Activated naive CD4-positive, alpha-beta T cell treated with anti-CD3 and anti-CD28 coated beads, Interleukin-2, amount 50 U/mL, for 24 hours (primary cell): Measurements from ENCODE around the gene TIMP1.
A peak's percentile ranks its signal among the peaks of the same experiment; 100 is the strongest.

Source experiments
- H3K27ac Mint-ChIP-seq: one replicate; pipeline ENCODE4 v1.8.0; 2021; ENCODE audit warnings: mild to moderate bottlenecking, mixed read lengths
- H3K27me3 Mint-ChIP-seq: one replicate; pipeline ENCODE4 v1.8.0; 2021; ENCODE audit warnings: mixed read lengths
- H3K36me3 Mint-ChIP-seq: one replicate; pipeline ENCODE4 v1.8.0; 2021; ENCODE audit warnings: mixed read lengths
- H3K4me1 Mint-ChIP-seq: one replicate; pipeline ENCODE4 v1.8.0; 2021; ENCODE audit warnings: mixed read lengths
- H3K4me3 Mint-ChIP-seq: one replicate; pipeline ENCODE4 v1.8.0; 2021; ENCODE audit warnings: mild to moderate bottlenecking, mixed read lengths
- H3K9me3 Mint-ChIP-seq: one replicate; pipeline ENCODE4 v1.8.0; 2021; ENCODE audit warnings: mixed read lengths

TIMP1 gene

DNA sequence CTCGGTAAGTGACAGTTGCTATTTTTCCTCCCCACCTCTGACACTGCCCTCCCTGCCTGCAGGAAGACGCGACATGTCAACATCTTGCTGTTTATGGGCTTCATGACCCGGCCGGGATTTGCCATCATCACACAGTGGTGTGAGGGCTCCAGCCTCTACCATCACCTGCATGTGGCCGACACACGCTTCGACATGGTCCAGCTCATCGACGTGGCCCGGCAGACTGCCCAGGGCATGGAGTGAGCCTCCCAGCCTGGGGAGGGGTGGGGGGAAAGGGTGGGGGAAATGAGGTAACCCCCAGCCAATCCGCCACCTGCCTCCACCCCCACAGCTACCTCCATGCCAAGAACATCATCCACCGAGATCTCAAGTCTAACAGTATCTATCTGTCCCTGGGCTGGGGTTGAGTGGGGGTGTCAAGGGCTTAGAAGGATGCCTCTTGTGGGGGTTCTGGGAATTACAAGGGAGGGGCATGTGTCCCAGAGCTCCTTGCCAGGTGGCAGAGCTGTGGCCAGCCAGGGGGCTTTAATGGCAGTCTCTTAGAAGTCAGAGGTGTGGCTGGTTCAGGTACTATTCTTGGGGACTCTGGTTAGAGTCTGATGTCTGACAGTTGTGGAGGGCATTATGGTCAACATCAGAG lies 13.5 kb upstream of the TIMP1 start:
- peaks cover 10% of the 10 kb centered on the region for H3K36me3 Mint-ChIP-seq
- peaks cover 19% of the 10 kb centered on the region for H3K4me1 Mint-ChIP-seq
- no peak overlapping the region for H3K27ac Mint-ChIP-seq
- no peaks in the 10 kb centered on the region for H3K9me3 Mint-ChIP-seq
- H3K4me3 Mint-ChIP-seq = no peak overlapping the region
- peaks cover 3% of the 10 kb centered on the region for H3K27me3 Mint-ChIP-seq

DNA sequence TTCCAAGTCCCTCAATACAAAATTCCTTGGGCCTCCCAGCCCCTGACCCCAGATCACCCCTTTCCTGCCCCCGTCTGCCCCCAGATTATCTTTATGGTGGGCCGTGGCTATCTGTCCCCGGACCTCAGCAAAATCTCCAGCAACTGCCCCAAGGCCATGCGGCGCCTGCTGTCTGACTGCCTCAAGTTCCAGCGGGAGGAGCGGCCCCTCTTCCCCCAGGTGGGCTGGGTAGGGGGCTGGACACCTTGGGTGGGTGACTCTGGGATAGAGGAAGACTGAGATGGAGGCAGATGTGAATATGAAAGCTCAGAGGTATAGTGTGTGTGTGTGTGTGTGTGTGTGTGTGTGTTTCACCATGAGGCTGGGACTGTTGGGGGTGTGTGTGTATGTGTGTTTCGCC lies 11.4 kb upstream of the TIMP1 start:
- H3K27ac Mint-ChIP-seq = peak overlapping the region; percentile 72
- H3K27me3 Mint-ChIP-seq = peaks cover 3% of the 10 kb centered on the region
- H3K4me3 Mint-ChIP-seq = no peak overlapping the region
- no peaks in the 10 kb centered on the region for H3K9me3 Mint-ChIP-seq
- peaks cover 5% of the 10 kb centered on the region for H3K36me3 Mint-ChIP-seq
- peaks cover 11% of the 10 kb centered on the region for H3K4me1 Mint-ChIP-seq

DNA sequence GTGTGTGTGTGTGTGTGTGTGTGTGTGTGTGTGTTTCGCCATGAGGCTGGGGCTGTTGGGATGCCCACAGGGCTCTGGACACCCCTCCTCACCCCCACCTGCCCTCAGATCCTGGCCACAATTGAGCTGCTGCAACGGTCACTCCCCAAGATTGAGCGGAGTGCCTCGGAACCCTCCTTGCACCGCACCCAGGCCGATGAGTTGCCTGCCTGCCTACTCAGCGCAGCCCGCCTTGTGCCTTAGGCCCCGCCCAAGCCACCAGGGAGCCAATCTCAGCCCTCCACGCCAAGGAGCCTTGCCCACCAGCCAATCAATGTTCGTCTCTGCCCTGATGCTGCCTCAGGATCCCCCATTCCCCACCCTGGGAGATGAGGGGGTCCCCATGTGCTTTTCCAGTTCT lies 11.0 kb upstream of the TIMP1 start:
- Mint-ChIP-seq H3K27ac (no peak overlapping the region), H3K36me3 (peaks cover 5% of the 10 kb centered on the region), H3K4me1 (peaks cover 11% of the 10 kb centered on the region), H3K27me3 (peaks cover 3% of the 10 kb centered on the region), H3K9me3 (no peaks in the 10 kb centered on the region), H3K4me3 (no peak overlapping the region)

DNA sequence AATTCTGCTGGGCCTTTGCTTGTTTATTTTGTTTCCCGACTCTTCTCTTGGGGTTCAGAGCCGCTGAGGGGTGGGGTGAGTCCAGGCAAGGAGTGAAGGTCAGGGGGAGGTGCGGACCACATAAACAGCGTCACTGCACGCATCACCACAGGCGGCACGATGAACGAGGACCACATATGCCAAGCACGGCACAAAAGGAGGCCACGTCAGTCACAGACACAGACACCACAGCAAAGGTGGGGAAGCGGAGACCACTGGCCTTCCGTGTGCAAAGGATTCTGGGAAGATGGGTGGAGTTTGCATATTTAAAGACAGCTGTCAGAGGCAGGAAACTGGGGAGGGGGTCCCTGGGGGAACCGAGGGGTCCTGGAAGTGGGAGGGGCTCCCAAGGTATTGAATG lies 10.3 kb upstream of the TIMP1 start:
- Mint-ChIP-seq H3K4me3 (no peak overlapping the region), H3K36me3 (peaks cover 5% of the 10 kb centered on the region), H3K9me3 (no peaks in the 10 kb centered on the region), H3K27me3 (peaks cover 3% of the 10 kb centered on the region), H3K27ac (no peak overlapping the region), H3K4me1 (peaks cover 11% of the 10 kb centered on the region)

DNA sequence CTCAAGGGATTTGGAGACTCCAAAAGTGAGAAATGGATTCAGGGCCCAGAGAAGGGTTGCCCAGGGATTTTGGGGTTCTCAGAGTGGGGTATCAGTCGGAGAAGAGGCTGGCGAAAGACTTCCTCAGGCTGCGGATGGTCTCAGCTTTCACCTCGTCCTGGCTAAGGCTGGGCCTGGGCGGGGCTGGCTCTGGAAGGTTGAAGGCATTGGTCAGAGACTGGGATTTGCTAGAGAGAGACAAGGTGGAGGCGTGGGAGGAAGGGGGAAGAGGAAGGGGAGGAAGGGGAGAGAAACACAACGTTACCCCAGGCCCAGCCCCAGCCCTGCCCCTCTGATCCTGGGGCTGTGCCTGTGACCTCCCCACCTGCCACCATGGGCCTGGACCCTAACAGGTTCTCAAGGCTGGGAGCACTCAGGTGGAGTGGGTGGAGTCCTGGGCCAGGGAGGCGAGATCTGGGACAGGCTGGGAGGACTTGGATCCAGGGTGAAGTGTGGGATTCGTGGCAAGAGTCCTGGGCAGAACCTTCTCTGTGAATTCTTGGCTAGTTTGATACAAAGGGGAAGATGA lies 9.4 kb upstream of the TIMP1 start:
- Mint-ChIP-seq H3K4me1 (peaks cover 8% of the 10 kb centered on the region), H3K27ac (peak overlapping the region; percentile 68), H3K9me3 (no peaks in the 10 kb centered on the region), H3K27me3 (peaks cover 3% of the 10 kb centered on the region), H3K36me3 (peaks cover 5% of the 10 kb centered on the region), H3K4me3 (no peak overlapping the region)

DNA sequence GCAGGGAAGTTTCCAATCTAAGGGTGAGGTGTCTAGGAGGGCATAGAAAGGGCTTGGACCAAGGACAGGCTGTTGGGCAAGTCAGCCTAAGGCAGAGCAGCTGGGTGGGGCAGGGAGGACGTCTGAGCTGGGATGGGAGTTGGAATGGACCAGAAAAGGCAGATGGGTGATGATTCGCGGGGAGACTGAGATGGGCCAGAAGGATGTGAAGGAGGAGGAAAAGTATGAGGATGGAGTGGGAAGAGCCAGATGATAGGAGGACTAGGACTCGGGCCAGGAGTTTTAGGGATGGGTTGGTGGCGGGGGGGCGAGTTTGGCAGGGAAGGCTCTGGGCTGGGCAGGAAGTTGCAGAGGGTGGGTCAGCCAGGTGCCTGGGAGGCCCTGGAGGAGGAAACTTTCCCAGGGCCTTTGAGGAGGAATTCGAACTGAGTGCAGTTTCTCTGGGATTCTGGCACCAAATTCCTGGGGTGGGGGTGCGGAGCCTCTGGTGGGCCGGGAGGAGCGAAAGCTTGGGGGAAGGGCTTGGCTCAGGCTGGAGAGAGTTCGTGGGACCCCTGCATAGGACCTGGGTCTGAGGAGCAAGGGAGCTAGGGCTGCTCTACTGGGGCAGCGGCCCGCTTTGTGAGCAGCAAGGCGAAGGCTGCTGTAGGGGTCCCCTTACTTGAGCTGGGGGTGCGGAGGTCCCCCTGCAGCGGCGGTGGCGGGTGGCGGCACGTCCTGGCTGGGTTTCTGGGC lies 8.7 kb upstream of the TIMP1 start:
- Mint-ChIP-seq H3K4me3 (peak overlapping the region; percentile 15), H3K4me1 (peaks cover 8% of the 10 kb centered on the region), H3K36me3 (peaks cover 5% of the 10 kb centered on the region), H3K9me3 (no peaks in the 10 kb centered on the region), H3K27ac (peak overlapping the region; percentile 68), H3K27me3 (peaks cover 3% of the 10 kb centered on the region)

DNA sequence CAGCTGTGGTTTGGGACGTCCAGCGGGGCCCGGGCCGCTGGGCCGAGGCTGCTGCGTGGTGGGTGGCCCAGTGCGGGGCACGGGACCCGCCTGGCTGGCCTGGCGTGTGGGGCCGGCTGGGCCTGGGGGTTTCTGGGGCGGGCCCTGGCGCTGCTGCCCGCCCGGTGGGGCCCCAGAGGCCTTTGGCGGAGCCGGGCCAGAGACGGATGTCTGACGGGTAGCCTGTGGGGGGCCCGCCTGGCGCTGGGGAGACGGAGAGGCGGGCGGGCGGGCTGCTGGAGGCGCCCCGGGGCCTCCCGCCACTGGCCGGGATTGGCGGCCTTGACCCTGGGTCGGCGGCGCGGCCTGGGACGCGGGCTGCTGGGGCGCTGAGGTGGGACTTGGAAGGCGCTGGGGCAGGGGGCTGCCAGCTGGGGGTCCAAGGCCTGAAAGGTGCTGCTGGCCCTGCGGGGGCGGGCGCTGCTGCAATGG lies 8.1 kb upstream of the TIMP1 start:
- Mint-ChIP-seq H3K9me3 (no peaks in the 10 kb centered on the region), H3K27me3 (peaks cover 3% of the 10 kb centered on the region), H3K4me3 (no peak overlapping the region), H3K4me1 (peaks cover 8% of the 10 kb centered on the region), H3K36me3 (peaks cover 5% of the 10 kb centered on the region), H3K27ac (no peak overlapping the region)

DNA sequence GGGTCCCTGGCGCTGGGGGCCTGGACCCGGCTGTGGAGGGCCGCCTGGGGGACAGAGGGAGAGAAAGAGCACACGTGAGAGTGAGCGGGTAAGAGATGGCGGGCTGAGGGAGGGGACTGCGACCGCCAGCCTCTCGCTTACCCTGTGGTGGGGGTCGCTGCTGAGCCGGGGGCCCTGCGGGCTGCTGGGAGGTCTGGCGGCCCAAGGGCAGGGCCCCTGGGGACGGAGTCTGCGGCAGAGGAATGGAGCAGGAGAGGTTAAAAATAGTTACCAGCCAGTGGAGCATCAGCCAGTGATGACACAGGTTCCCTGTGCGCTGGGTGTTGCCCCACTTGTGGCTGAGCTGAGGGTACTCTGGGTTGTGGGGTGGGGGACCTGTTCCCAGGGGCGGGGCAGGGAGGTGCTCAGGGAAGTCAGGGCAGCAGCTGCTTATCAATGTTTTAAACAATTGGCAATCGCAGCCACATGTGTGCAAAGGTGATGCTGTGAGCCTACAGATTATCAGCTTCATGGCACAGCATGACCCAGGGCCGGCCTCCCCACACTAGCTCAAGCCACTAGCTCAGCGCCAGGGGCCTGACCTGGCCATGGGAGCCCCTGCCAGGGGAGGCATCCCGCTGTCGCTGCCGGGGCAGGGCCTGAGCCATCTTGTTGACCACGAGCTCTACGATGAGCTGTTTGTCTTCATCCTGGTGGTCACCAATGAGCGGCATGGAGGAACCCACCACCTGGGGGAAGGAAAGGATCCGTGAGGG lies 7.5 kb upstream of the TIMP1 start:
- peaks cover 5% of the 10 kb centered on the region for H3K36me3 Mint-ChIP-seq
- no peak overlapping the region for H3K27ac Mint-ChIP-seq
- H3K9me3 Mint-ChIP-seq = no peaks in the 10 kb centered on the region
- peaks cover 3% of the 10 kb centered on the region for H3K27me3 Mint-ChIP-seq
- no peak overlapping the region for H3K4me3 Mint-ChIP-seq
- peaks cover 8% of the 10 kb centered on the region for H3K4me1 Mint-ChIP-seq

DNA sequence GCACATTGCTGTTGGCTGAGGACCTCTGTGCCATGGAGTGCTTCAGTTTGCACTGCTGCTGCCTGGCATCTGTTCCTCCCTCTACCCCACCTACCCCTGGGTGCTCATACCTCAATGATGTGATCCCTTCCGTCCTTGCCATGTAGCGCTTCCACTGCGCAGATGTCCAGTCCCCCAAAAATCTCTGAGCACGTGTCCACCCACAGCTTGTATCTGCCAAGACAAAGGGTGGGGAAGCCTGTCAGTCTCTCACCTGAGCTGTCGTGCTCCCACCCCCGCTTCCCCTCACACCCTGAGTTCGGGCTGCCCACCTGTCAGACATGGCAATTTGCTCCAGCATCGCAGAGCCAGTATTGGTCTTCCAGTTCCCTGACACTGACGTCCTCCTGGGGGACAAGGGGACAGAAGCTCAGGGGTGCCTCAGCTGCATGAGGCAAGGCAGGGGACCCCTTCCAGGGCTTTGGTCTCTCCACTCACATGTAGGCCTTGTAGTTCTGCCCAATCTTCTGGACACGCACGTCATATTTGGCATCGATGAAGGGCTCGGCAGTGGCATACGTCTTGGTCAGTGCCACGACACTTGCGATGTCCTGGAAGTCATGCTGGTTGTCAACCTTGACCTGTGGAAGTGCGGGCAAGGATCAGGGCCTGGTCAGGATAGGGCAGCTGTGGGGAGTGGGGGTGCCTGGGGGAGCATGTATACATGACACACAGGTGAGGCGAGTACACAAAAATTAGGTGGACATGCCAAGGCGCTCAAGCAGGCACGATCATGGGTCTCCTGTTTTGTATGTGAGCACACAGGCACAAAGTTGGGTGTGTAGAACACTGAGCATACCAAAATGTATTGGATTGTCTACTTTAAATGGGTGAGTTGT lies 6.0 kb upstream of the TIMP1 start:
- Mint-ChIP-seq H3K4me3 (no peak overlapping the region), H3K4me1 (peaks cover 15% of the 10 kb centered on the region), H3K27ac (no peak overlapping the region), H3K27me3 (peaks cover 3% of the 10 kb centered on the region), H3K36me3 (peaks cover 5% of the 10 kb centered on the region), H3K9me3 (no peaks in the 10 kb centered on the region)

DNA sequence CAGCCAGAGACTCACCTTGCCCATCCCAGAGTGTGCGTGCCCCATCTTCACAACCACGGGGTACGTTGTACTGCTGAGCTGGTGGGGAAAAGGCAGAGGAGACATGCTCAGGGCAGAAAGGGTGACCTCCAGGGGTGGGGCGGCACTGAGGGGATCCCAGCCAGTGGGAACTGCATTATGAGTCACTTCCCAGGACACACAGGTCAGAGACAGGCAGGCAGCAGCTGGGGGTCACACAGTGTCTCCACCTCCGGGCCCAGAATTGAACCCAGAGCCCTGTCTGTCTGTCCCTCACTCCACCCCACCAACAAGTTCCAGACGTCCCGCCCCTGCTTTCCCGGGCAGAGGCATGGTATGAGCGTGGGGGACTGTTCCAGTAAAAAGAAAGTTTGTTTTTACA lies 4.8 kb upstream of the TIMP1 start:
- Mint-ChIP-seq H3K27me3 (peaks cover 3% of the 10 kb centered on the region), H3K9me3 (no peaks in the 10 kb centered on the region), H3K4me3 (no peak overlapping the region), H3K27ac (no peak overlapping the region), H3K36me3 (peaks cover 2% of the 10 kb centered on the region), H3K4me1 (peaks cover 26% of the 10 kb centered on the region)

DNA sequence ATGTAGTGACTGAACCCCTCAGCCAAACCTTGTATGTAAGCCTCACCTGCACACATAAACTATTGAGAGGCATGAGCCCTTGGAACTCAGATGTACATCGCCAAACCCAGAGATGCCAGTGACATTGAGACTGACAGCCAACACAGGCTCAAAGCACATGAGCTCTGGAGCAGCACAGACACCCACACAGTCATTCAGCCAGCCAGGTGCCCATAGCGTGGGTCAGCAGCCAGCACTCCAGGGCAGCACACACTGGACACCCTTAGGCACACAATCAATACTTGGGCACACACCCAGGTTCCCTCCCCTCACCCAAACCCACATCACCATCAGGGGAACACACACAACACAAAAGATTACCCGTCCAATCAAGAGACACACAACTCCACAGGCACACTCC lies 4.3 kb upstream of the TIMP1 start:
- Mint-ChIP-seq H3K36me3 (peaks cover 2% of the 10 kb centered on the region), H3K27me3 (peaks cover 3% of the 10 kb centered on the region), H3K4me3 (no peak overlapping the region), H3K4me1 (peaks cover 27% of the 10 kb centered on the region), H3K9me3 (no peaks in the 10 kb centered on the region), H3K27ac (no peak overlapping the region)

DNA sequence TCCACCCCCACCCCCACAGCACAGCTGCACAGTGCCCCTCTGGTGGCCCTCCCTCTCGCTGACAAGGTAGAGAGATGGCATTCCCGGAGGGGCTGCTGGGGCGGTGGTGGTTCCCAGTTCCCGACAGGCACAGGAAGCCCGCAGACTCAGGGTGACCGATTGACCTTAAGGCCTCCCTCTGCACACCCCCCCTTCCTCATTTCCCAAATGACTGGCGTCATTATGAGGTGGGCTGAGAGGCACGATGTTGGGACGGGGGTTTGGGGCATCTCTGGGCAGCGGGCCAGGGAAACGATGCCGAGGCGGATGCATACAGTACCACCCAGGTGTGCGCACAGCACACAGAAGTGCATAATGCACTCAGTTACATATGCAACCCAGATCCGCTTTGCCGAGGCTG lies 3.5 kb upstream of the TIMP1 start:
- no peak overlapping the region for H3K27ac Mint-ChIP-seq
- no peak overlapping the region for H3K4me3 Mint-ChIP-seq
- H3K9me3 Mint-ChIP-seq = no peaks in the 10 kb centered on the region
- H3K36me3 Mint-ChIP-seq = no peaks in the 10 kb centered on the region
- peaks cover 24% of the 10 kb centered on the region for H3K4me1 Mint-ChIP-seq
- no peaks in the 10 kb centered on the region for H3K27me3 Mint-ChIP-seq

DNA sequence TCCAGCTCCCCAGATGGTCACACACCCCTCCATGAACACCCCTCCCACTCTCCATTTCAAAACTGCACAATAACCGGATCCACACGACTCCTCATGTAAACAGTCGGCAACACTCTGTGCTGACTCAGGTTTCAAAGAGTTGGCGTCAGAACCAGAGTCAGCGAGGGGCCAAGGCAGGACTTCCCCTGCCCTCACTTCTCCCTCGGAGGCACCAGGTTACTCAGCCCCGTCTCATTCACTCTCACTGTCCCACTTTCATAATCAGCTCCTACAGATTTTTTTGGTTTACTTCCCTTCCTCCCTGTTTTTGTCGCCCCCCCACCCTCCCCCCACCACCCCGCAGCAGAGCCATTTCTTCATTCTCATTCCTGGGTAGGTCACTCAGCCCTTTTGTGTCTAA lies 2.7 kb upstream of the TIMP1 start:
- Mint-ChIP-seq H3K4me1 (peaks cover 30% of the 10 kb centered on the region), H3K4me3 (no peak overlapping the region), H3K27me3 (no peaks in the 10 kb centered on the region), H3K9me3 (no peaks in the 10 kb centered on the region), H3K36me3 (no peaks in the 10 kb centered on the region), H3K27ac (no peak overlapping the region)

DNA sequence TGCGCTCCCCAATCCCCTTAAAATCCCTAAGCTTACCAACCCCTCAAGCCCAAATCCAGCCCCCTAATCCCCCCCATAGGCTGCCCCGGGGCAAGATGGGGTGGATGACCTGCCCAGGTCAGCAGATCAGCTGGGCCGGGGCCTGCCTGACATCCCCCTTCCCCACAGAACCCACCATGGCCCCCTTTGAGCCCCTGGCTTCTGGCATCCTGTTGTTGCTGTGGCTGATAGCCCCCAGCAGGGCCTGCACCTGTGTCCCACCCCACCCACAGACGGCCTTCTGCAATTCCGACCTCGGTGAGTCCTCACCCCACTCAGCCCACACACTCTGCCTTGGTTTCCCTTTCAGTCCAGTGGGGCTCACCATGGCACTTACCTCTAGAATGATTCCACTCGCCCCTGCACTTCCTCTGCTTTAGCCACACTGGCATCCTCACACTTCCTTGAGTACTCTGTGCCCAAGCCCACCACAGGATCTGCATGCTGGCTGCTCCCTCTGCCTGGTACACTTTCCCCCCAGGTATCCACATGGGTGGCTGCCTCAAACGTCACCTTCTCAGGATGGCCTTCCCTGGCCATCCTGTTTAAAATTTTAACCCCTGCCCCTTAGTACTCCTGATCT lies 1.1 kb downstream of the TIMP1 start:
- H3K9me3 Mint-ChIP-seq = no peaks in the 10 kb centered on the region
- no peaks in the 10 kb centered on the region for H3K36me3 Mint-ChIP-seq
- H3K4me3 Mint-ChIP-seq = peak overlapping the region; percentile 55
- peaks cover 34% of the 10 kb centered on the region for H3K4me1 Mint-ChIP-seq
- H3K27ac Mint-ChIP-seq = peak overlapping the region; percentile 59
- H3K27me3 Mint-ChIP-seq = no peaks in the 10 kb centered on the region

DNA sequence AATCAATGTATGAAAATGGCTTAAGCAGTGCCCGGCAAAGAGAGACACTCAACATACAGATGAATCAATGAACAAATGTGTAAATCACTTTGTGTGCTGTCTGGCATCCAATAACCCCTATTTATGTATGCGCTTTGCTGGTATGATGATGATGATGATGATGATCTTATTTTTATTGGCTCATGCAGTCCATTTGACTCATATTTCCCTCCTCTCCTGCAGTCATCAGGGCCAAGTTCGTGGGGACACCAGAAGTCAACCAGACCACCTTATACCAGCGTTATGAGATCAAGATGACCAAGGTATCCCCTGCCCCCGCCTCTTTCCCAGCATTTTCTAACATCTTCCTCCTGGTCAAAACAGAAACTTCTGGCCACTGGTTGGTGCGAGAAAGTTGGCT lies 2.5 kb downstream of the TIMP1 start:
- Mint-ChIP-seq H3K27me3 (no peaks in the 10 kb centered on the region), H3K9me3 (no peaks in the 10 kb centered on the region), H3K27ac (no peak overlapping the region), H3K4me1 (peaks cover 33% of the 10 kb centered on the region), H3K4me3 (no peak overlapping the region), H3K36me3 (no peaks in the 10 kb centered on the region)
